SK-N-DZ (cell line): ENCODE measurements around the gene DCAF16.

Experiments used
- DNase-seq: peaks from one replicate; pipeline ENCODE4 v3.0.0-alpha.2; 2015; ENCODE audit warnings: low spot score

The DCAF16 gene

DNA sequence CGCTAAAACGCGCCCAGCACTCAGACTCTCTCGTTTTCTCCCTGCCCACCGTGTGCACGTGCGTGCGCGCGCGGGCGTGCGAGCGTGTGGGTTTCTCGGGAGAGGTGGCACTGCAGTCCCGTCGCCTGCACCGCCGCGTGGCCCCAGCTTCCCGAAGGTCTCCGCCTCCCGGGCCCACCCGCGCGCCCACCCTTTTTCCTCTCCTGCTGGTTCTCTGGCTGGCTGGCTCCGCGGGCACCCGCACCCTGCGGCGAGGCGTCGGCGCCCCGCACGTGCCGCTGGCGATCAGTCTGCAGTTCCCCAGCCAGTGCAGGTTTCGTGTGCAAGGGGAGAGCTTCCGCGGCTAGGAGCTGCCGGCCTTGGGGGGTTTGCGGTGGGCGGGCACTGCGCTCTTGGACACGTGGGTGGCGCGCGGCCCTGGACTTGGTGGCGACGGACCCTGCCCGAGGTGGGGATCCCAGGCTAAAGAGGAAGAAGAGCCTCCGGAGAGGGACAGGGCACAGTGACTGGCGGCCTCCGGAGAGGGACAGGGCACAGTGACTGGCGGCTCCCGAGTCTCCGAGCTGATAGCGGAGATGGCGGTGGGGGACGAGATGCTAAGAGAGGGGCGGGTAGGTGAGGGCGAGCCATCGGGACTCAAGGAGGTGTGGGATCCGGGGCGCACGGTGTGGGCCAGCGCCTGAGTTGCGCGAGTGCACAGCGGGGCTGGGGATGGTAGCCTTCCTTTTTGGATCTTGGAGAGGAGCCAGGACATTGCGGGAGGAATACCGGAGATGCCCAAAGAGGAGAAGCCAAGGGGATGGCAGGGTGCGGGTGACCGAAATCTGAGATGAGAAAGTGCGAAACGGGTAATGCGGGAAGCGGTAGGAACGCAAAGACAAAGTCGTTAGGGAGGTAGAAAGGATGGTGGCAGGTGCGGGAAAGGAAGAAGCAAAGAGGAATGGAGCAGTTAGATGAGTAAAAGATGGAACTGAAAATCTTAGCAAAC lies 29.0 kb downstream of the DCAF16 start, which contains the start of gene FAM184B:
TSS of gene FAM184B (minus strand) at position 322 of the 988 bp plus-strand sequence. CDS start 322 bp downstream, outside the sequence.
- DNase-seq, result no peak

DNA sequence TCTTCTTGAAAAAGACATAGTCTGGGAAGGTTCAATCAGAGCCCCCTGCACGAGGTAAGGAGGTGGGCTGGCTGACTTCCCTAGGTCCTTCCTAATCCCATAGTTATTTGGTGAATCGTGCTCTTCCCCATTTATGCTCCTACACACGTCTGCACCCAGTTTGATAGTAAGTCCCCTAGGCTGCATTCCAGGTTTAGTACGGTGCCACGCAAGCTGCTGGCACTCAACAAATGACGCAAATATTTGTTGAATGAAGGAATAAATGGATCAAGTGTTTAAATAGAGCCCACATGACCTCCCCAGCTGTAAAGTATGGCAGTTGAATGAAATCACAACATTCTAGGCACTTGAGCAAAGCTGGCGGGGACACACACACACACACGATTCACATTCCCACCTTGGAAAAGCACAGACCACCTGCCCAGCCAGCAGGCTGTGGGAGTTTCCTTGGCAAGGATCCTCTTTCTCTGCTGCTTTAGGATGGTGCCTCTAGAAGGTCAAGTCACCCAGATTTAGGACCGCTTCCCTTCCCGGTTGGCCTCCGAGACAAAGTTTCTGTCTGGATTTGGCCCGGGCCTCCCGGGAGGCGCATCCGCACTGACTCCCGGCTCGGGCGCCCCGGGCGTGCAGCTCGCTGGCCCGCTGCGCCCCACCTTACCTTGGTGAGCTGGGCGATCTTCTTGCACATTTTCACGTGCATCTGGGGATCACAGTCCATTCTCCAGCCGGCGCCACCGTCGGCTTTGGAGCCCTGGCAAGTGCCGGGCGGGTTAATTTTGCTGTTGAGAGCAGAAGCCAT lies 29.9 kb downstream of the DCAF16 start:
- no peak for DNase-seq

DNA sequence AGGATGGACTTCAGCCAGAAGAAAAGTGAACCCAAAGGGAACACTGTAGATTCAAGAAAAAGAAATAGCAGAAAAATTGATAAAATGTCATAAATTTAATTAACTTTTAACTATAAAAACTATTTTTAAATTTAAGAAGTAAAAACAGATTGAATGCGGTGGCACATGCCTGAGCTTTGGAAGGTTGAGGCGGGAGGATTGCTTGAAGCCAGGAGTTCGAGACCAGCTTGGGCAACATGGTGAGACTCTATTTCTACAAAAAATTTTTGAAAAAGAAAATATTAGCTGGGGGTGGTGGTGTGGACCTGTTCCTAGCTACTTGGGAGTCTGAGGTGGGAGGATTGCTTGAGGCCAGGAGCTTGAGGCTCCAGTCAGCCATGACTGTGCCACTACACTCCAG lies 32.1 kb downstream of the DCAF16 start:
- DNase-seq, result no peak

DNA sequence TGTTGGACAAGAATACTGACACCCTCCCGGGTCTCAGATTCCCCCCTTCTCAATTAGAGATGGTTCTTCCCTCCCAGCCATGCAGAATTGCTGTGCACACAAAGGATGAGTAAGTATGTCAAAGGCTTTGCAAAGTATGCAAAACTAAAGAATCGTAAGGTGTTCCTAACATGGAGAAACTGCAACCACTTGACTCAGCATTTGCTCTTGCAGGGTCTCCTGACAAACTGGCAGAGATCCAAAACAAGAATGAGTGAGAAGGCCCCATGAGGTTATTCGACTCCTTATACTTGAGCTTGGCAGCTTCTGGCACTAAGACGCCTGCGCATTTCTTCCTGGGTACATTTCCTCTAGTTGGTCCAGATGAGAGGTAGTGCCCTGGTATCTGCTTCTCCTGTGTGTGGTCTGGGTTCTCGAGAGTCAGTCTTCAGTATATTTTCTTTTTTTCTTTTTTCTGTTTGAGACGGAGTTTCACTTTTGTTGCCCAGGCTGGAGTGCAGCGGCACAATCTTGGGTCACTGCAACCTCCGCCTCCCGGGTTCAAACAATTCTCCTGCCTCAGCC lies 37.3 kb downstream of the DCAF16 start:
- DNase-seq, result no peak

DNA sequence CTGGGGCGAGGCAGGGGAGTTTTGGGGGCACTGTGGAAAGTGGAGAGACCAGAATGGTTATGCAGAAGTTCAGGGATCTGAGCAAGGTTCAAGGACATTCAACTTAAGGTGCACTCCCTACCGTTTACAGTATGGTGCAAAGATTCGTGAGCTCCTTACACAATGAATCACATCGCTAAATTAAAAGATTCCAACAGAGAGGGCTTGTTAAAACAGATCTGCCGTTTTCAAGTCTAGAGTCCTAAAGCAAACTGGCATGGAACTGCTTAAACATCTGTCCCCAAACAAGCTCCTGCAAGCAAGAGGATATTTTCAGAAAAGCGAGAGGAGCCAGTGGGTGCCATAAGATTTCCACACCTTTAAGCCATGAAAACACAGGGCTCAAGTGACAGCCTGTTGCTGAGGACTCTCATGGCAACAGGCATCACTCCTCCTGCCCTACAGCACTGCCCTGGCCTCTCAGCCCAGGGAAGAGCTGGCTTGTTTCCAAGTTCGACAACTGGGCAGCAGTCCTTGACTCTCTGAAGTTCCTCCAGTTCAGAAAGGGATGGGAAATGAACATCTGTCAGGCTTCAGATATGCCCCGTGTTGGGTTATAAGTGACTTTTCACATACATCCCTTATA lies 39.2 kb downstream of the DCAF16 start:
- no peak for DNase-seq

DNA sequence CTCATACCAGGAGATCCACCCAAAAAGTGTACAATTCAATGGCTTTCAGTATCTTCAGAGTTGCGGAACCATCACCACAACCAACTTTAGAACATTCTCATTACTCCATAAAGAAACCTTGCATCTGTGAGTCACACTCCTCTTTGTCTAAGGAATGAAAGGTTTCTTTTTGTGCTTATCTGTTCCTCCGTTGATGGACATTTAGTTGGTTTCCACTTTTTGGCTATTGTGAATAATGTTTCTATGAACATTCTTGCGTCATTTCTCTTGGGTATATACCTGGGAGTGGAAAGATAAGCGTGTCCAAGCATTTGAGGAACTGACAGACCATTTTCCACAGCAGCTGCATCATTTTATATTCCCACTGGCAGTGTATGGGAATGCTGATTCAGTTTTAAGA lies 39.7 kb downstream of the DCAF16 start:
- no peak for DNase-seq

DNA sequence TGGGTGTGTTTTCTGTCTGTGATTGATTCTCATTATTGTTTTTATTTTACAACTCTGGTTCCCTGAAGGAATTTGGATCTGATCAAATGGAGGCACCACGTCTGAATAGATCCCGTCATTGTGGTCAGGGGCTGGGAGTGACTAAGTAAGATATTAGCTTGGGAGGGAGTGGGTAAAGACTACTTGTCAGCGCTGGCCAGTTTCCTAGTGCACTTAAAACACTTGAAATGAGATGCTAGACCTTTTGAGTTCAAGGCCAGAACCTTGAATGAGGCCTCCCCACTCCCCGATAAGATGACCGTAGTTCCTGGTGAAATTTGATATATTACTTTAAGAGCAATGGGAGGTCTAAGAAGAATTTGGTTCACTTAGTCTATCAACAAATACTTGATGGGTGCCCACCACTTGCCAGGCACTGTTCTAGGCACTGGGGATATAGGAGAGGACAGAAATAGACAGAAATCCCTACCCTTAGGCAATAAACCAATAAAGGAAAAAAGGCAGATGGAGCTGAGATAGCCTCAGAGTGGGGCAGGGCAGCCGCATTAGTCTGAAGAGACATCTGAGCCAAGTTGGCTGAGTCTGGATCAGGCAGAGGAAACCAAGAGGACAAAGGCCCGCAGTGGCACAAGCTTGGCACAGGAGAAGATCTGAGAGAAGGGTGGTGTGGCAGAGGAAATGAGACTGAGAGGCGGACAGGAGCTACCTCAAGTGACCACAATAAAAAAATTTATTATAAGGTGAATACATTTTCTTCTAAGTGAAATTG lies 41.0 kb downstream of the DCAF16 start:
- no peak for DNase-seq

DNA sequence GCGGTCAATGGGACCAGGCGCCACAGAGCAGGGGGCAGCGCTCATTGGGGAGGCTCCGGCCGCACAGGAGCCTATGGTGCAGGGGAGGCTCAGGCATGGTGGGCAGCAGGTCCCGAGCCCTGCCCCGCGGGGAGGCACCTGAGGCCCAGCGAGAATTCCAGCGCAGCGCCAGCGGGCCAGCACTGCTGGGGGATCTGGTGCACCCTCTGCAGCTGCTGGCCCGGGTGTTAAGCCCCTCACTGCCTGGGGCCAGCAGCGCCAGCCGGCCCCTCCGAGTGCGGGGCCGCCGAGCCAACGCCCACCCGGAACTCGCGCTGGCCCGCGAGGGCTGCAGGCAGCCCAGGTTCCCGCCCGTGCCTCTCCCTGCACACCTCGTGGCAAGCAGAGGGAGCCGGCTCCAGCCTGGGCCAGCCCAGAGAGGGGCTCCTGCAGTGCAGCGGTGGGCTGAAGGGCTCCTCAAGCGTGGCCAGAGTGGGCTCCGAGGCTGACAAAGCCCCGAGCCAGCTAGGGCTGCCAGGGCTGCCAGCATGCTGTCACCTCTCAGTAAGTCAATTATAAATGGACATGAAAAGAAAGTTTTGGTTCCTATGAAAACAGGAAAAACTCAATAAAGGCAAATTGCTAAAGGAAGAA lies 43.6 kb downstream of the DCAF16 start:
- no peak for DNase-seq

DNA sequence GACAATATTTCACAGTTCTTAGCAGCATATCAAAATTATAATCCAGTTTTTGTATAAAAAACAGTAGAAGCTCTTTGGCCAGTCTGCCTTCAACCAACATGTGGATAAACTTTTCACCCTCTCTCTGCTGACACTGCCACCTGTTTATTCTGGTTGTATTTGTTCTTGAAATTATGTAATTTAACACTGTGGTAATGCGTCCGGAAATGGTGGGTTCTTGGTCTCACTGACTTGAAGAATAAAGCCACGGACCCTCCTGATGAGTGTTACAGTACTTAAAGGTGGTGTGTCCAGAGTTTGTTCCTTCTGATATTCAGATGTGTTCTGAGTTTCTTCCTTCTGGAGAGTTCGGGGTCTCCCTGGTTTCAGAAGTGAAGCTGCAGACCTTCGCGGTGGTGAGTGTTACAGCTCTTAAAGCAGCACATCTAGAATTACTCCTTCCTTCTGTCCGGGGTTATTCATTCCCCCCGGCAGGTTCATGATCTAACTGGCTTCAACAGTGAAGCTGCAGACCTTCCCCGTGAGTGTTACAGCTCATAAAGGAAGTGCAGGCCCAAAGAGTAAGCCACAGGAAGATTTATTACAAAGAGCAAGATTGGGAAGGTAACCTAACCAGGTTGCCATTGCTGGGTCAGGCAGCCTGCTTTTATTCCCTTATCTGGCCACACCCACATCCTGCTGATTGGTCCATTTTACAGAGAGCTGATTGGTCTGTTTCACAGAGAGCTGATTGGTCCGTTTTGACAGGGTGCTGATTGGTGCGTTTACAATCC lies 44.9 kb downstream of the DCAF16 start:
- DNase-seq, result no peak

DNA sequence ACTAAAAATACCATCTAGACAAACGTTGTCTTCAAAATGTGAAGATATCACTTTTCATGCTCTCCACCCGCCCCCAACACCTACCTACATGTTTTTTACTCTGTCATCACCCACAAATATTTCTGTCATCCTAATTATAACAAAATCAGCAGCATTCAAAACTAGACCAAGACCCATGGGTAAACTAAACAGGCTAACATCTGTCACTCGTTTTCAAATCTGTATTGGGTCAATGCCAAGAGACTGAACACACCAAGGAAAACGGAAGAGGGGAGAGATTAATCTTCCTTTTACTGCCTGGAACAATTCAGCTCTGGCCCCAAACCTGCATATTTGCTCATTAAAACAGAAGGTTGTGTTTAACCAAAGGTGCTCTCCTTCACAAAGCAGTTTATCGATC lies 46.6 kb downstream of the DCAF16 start:
- no peak for DNase-seq

DNA sequence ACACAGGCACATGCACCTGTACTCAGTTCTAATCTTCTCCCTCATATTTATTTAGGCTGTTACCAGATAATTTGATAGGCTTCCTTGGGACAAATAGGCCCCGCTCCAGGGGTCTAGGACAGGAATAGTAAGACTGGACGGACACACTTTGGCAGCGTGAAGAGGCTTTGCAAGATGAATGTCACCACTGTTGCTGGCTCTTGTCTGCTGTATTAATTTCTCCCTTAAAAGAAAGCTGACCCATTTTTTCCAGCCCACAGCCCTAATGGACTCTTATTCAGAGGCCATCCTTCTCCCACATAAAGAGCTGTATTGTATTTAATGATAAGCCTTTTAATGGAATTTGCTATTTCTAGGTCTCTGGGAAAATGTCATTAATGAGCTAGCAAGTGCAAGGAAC lies 47.1 kb downstream of the DCAF16 start:
- DNase-seq, result no peak

DNA sequence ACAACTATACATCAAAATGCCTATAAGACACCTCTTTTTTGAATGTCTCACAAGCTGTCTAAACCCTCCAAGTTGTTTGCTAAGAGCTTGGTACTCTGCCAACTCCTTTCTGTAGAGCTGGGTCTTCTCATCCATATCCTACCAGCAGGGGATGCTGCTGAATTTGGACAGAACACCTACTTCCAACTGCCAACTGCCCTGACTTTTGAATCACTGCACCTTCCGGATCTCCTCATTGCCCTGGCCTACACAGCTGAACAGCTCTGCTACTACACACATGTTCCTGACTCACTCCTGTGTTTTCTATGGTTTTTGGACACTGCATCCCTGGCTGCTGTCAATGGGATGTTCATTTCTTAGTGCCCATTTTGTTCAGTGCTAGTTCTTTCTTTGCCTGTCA lies 47.8 kb downstream of the DCAF16 start:
- DNase-seq, result no peak

DNA sequence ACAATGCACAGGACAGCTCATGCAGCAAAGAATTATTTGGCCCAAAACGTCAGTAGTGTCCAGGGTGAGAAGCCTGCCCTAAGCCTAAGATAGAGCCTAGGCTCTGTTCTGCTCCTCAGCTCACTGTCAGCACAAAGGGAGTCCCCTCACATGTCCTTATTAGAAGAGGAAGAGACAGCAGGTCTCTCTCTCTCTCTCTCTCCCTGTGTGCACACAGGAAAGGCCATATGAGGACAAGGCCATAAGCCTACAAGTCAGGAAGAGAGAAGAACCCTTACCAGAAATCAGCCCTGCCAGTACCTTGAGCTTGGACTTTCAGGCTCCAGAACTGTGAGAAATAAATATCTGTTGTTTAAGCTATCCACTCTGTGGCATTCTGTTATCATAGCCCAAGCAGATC lies 49.5 kb downstream of the DCAF16 start:
- no peak for DNase-seq

DNA sequence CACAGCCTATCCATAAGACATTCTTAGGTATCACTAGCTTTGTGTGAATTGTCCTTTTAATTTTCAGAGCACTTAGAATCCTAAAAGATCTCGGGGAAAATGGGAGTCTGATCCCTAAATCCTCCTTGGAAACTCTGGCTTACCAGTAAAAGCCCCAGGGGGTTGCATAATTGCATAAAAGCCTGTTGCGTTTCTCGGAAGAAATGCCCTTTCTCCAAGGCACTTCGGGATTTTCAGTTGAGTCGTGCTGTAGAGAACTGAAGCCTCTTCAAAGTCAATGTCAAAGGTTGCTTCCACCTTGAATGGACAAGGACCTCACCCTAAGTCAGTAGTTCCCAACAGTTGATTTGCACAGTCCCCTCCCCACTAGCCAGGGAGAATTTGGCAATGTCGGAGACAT lies 49.9 kb downstream of the DCAF16 start:
- no peak for DNase-seq

DNA sequence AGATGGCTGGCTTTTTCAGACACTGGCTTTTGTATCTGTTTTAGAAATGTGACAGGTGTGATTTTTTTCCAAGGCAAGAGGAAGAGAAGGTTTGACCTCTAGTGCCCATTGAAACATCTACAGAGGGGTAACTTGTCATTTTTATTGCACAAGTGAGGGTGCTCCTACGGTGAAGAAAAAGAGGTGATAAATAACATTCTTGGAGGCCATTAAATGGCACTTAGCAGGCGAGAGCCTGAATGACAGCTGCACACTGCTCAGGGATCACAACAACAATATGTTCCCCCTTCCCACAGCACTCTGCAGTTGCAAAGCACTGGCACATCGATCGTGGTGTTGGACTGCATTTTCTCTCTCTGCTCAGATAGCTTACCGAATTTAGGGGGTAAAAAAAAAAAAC lies 52.1 kb downstream of the DCAF16 start:
- no peak for DNase-seq

DNA sequence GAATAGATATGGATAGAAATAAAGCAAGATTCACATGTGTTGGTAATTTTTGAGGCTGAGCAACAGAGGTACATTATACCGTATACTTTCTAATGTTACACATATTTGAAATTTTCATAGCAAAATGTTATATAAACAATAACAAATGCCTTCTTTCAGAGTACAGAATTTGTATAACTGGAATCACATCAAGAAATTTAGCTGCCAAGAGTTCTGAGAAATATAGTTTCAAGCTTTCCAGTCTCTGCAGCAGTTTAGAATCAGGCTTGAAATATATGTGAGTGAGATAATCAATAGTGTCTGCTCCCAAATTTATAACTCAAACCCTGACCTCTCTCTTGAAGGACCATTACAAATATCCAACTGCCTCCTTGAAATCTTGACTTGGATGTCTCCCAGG lies 52.9 kb downstream of the DCAF16 start:
- no peak for DNase-seq

DNA sequence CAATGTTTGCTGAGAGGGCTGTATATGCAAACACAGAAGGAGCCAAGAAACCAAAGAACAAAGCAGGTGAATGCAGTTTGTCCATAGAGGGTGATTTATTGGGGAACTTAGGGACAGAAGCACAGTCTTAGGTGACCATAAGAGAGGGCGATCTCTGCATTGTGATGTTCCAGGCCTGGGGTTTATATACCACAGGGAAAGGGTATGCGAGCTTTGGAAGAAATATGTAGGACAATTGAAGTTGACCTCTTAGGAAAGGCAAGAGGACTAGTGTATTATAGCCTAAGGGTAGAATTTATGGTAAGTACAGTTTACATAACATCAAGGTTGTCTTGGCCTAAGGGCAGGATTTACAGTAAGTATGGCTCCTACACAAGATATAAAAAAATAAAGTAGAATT lies 56.9 kb downstream of the DCAF16 start:
- no peak for DNase-seq
